Immature natural killer cell (primary cell): ENCODE data around the gene ENO2. TPM values are rescaled to one million over a fixed set of nuclear protein-coding genes. Genes with fewer than 3 reads are reported as not detected.

Experiments
- DNase-seq, 3 donors: peaks; one replicate each; pipeline ENCODE4 v3.0.0; 2022; ENCODE audit warnings: mixed read lengths in 1 of 3
- H3K27ac Mint-ChIP-seq, 6 donors: one replicate each; pipeline ENCODE4 v1.8.0; 2020; ENCODE audit warnings: mixed read lengths in 6 of 6, mild to moderate bottlenecking in 5 of 6, inconsistent platforms in 4 of 6, moderate library complexity in 3 of 6
- H3K27me3 Mint-ChIP-seq, 3 donors: one replicate each; pipeline ENCODE4 v1.8.0; 2020 to 2021; ENCODE audit warnings: low read depth in 3 of 3, mild to moderate bottlenecking in 3 of 3, mixed read lengths in 3 of 3, moderate library complexity in 3 of 3, inconsistent platforms in 1 of 3
- H3K36me3 Mint-ChIP-seq, 3 donors: one replicate each; pipeline ENCODE4 v1.8.0; 2020; ENCODE audit warnings: mixed read lengths in 3 of 3, inconsistent platforms in 2 of 3, mild to moderate bottlenecking in 2 of 3
- H3K4me1 Mint-ChIP-seq, 2 donors: one replicate each; pipeline ENCODE4 v1.8.0; 2020; ENCODE audit warnings: inconsistent platforms in 2 of 2, mild to moderate bottlenecking in 2 of 2, mixed read lengths in 2 of 2, moderate library complexity in 1 of 2
- H3K4me3 Mint-ChIP-seq, 5 donors: one replicate each; pipeline ENCODE4 v1.8.0; 2020; ENCODE audit warnings: mild to moderate bottlenecking in 5 of 5, mixed read lengths in 5 of 5, inconsistent platforms in 3 of 5, moderate library complexity in 3 of 5
- H3K9me3 Mint-ChIP-seq, 6 donors: one replicate each; pipeline ENCODE4 v1.8.0; 2020; ENCODE audit warnings: mild to moderate bottlenecking in 6 of 6, mixed read lengths in 6 of 6, inconsistent platforms in 4 of 6, moderate library complexity in 3 of 6
- polyA plus RNA-seq, 3 donors: library from polyadenylated mRNA; unstranded; fragments of 300-500 nt; fragmentation: Illumina TruSeq; gene quantifications; one replicate each; pipeline ENCODE4 v1.2.3, GENCODE V29; 2021

The ENO2 gene
- polyA plus RNA-seq, 3 donors from 2014 or later, result 2.0 to 6.5 (median 3.8) TPM

- no peaks in the 10 kb centered on the region for H3K9me3 Mint-ChIP-seq
- H3K27me3 Mint-ChIP-seq, result peaks cover 0 to 19% (median 7%) of the 10 kb centered on the region in 3 donors
- DNase-seq, result no peak
- peaks cover 23 to 26% of the 10 kb centered on the region in 2 donors for H3K4me1 Mint-ChIP-seq
- peaks cover 0 to 5% (median 0%) of the 10 kb centered on the region in 3 donors for H3K36me3 Mint-ChIP-seq
- no peak overlapping the region for H3K4me3 Mint-ChIP-seq
- peak overlapping the region in 2 of 6 donors; percentile 65 to 80 for H3K27ac Mint-ChIP-seq
Observed at GRCh38 chr12:6923851-6924250, 9.5 kb downstream of the ENO2 start.

- Mint-ChIP-seq H3K9me3 (no peaks in the 10 kb centered on the region), H3K4me1 (peaks cover 35 to 40% of the 10 kb centered on the region in 2 donors), H3K4me3 (peak overlapping the region in 2 of 5 donors; percentile 30 to 60), H3K27me3 (peaks cover 0 to 15% (median 7%) of the 10 kb centered on the region in 3 donors), H3K27ac (peak overlapping the region in 2 of 6 donors; percentile 65 to 75), H3K36me3 (no peaks in the 10 kb centered on the region)
- no peak for DNase-seq
Observed at GRCh38 chr12:6925239-6925539, 10.8 kb downstream of the ENO2 start.

- H3K27me3 Mint-ChIP-seq, result peaks cover 0 to 18% (median 7%) of the 10 kb centered on the region in 3 donors
- no peaks in the 10 kb centered on the region for H3K9me3 Mint-ChIP-seq
- no peaks in the 10 kb centered on the region for H3K36me3 Mint-ChIP-seq
- H3K4me3 Mint-ChIP-seq, result peak overlapping the region; percentile 26 to 92 (median 60)
- no peak for DNase-seq
- peaks cover 36 to 43% of the 10 kb centered on the region in 2 donors for H3K4me1 Mint-ChIP-seq
- H3K27ac Mint-ChIP-seq, result peak overlapping the region in 4 of 6 donors; percentile 66 to 83 (median 76)
Observed at GRCh38 chr12:6925540-6926279, 11.3 kb downstream of the ENO2 start.

- peak; percentile 46 to 53 (median 49) for DNase-seq
- Mint-ChIP-seq H3K36me3 (no peaks in the 10 kb centered on the region), H3K27ac (peak within 1 kb of the TSS; percentile 83 to 96 (median 90)), H3K4me1 (peaks cover 36 to 43% of the 10 kb centered on the region in 2 donors), H3K27me3 (peaks cover 0 to 18% (median 7%) of the 10 kb centered on the region in 3 donors), H3K4me3 (peak within 1 kb of the TSS; percentile 81 to 92 (median 91)), H3K9me3 (no peaks in the 10 kb centered on the region)
Observed at GRCh38 chr12:6927379-6928021, 13.1 kb downstream of the ENO2 start, which contains the start of gene ATN1. Gene ATN1, plus strand, starts transcription at chr12:6927959. Its CDS starts 6,043 bp downstream, at chr12:6934002.

- peak overlapping the region; percentile 74 to 89 (median 85) for H3K4me3 Mint-ChIP-seq
- H3K36me3 Mint-ChIP-seq, result no peaks in the 10 kb centered on the region
- peak overlapping the region; percentile 71 to 89 (median 83) for H3K27ac Mint-ChIP-seq
- peaks cover 36 to 43% of the 10 kb centered on the region in 2 donors for H3K4me1 Mint-ChIP-seq
- no peak for DNase-seq
- H3K9me3 Mint-ChIP-seq, result no peaks in the 10 kb centered on the region
- peaks cover 0 to 18% (median 8%) of the 10 kb centered on the region in 3 donors for H3K27me3 Mint-ChIP-seq
Observed at GRCh38 chr12:6928022-6928702, 13.8 kb downstream of the ENO2 start.

GRCh38 chr12:6928703-6929407, 14.5 kb downstream of the ENO2 start:
- Mint-ChIP-seq H3K9me3 (no peaks in the 10 kb centered on the region), H3K4me3 (peak overlapping the region; percentile 74 to 89 (median 85)), H3K4me1 (peaks cover 36 to 43% of the 10 kb centered on the region in 2 donors), H3K27me3 (peaks cover 0 to 18% (median 8%) of the 10 kb centered on the region in 3 donors), H3K36me3 (no peaks in the 10 kb centered on the region), H3K27ac (peak overlapping the region; percentile 71 to 89 (median 83))
- DNase-seq, result no peak

- H3K36me3 Mint-ChIP-seq, result peaks cover 0 to 4% (median 0%) of the 10 kb centered on the region in 3 donors
- peaks cover 0 to 15% (median 8%) of the 10 kb centered on the region in 3 donors for H3K27me3 Mint-ChIP-seq
- H3K4me3 Mint-ChIP-seq, result peak overlapping the region; percentile 74 to 89 (median 85)
- peak overlapping the region; percentile 68 to 87 (median 82) for H3K27ac Mint-ChIP-seq
- peaks cover 27 to 34% of the 10 kb centered on the region in 2 donors for H3K4me1 Mint-ChIP-seq
- H3K9me3 Mint-ChIP-seq, result no peaks in the 10 kb centered on the region
- DNase-seq, result no peak
Observed at GRCh38 chr12:6929466-6930452, 15.4 kb downstream of the ENO2 start.

- Mint-ChIP-seq H3K9me3 (no peaks in the 10 kb centered on the region), H3K36me3 (peaks cover 0 to 8% (median 0%) of the 10 kb centered on the region in 3 donors), H3K27me3 (peaks cover 0 to 7% (median 1%) of the 10 kb centered on the region in 3 donors), H3K4me3 (no peak overlapping the region), H3K4me1 (peaks cover 30 to 32% of the 10 kb centered on the region in 2 donors), H3K27ac (peak overlapping the region in 2 of 6 donors; percentile 66 to 76)
- DNase-seq, result no peak
Observed at GRCh38 chr12:6932766-6933165, 18.4 kb downstream of the ENO2 start.

- H3K27me3 Mint-ChIP-seq, result peaks cover 0 to 3% (median 1%) of the 10 kb centered on the region in 3 donors
- peaks cover 31% of the 10 kb centered on the region in 2 donors for H3K4me1 Mint-ChIP-seq
- peak overlapping the region in 4 of 6 donors; percentile 29 to 59 (median 42) for H3K27ac Mint-ChIP-seq
- peak overlapping the region in 1 of 5 donors; percentile 4 for H3K4me3 Mint-ChIP-seq
- DNase-seq, result no peak
- no peaks in the 10 kb centered on the region for H3K9me3 Mint-ChIP-seq
- H3K36me3 Mint-ChIP-seq, result peaks cover 0 to 8% (median 0%) of the 10 kb centered on the region in 3 donors
Observed at GRCh38 chr12:6934110-6934509, 19.7 kb downstream of the ENO2 start.

GRCh38 chr12:6935371-6936193, 21.2 kb downstream of the ENO2 start:
- Mint-ChIP-seq H3K4me3 (peak overlapping the region; percentile 6 to 65 (median 60)), H3K36me3 (peaks cover 0 to 8% (median 0%) of the 10 kb centered on the region in 3 donors), H3K27me3 (peaks cover 0 to 1% (median 1%) of the 10 kb centered on the region in 3 donors), H3K4me1 (peaks cover 20 to 21% of the 10 kb centered on the region in 2 donors), H3K27ac (peak overlapping the region; percentile 9 to 84 (median 78)), H3K9me3 (no peaks in the 10 kb centered on the region)
- no peak for DNase-seq

GRCh38 chr12:6936194-6936635, 21.8 kb downstream of the ENO2 start:
- H3K4me3 Mint-ChIP-seq, result peak overlapping the region; percentile 67 to 85 (median 84)
- H3K27me3 Mint-ChIP-seq, result peaks cover 0 to 1% (median 1%) of the 10 kb centered on the region in 3 donors
- peaks cover 0 to 8% (median 0%) of the 10 kb centered on the region in 3 donors for H3K36me3 Mint-ChIP-seq
- no peaks in the 10 kb centered on the region for H3K9me3 Mint-ChIP-seq
- no peak for DNase-seq
- H3K27ac Mint-ChIP-seq, result peak overlapping the region; percentile 69 to 87 (median 78)
- peaks cover 20 to 21% of the 10 kb centered on the region in 2 donors for H3K4me1 Mint-ChIP-seq
